Nucleus accumbens (tissue), 56 donors: ENCODE measurements around the gene PDE8B.

Experiments used
- DNase-seq, 56 donors: peaks; one replicate each; lab custom pipeline; 2025; lab: John Stamatoyannopoulos, UW

Gene PDE8B

DNA sequence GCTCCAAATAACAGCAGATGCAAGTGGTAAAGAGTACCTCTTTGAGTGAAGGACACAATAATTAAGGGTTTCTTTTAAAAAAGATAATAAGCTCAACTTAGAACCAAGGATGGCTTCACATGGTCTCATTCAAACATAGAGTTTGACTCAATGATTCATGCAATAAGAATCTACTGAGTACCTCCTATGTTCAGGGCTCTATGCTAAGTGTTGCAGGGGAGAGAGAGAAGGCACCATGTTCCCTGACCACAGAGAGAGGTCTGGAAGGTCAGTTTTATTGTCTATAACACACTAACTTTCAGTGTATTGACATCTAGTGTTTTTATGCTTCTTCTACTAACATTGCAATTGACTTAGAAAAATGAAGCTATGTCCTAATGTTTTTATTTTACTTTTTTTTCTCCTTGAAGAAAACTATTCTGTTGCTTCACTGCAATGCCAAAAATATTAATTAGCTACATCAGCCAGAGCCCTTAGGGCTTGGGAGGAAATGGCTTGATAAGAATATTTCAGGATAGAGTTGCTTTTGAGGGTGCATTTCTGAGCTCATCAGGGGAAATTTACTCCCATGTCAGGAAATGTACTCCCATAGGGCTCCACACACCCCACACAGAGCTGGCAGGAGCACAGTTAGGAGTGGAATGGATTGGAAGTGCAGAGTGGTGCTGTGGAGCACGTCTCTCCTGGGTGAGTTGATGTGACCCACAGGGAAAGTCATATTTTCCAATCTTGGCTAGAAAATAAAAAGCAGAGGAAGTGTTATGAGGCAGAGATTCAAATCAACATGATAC, 106.6 kb downstream of the PDE8B start:
- DNase-seq = no peak

DNA sequence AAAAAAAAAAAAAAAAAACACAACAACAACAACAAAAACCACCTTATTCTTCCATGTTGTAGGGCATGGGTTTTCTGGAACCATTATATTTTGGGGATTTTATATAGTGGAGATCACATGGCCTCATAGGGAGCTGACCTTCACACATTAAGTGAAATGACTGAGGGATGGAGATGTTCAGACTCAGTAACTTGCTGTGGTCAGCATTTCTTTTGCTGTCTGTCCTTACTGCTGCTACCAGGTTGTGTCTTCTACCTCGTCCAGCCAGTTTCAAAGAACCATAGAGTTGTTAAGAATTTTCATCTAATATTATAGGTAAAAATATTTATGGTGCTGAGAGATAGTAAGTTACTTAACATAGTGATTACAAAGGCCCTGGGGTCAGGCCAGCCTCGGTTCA, 107.6 kb downstream of the PDE8B start:
- no peak for DNase-seq

DNA sequence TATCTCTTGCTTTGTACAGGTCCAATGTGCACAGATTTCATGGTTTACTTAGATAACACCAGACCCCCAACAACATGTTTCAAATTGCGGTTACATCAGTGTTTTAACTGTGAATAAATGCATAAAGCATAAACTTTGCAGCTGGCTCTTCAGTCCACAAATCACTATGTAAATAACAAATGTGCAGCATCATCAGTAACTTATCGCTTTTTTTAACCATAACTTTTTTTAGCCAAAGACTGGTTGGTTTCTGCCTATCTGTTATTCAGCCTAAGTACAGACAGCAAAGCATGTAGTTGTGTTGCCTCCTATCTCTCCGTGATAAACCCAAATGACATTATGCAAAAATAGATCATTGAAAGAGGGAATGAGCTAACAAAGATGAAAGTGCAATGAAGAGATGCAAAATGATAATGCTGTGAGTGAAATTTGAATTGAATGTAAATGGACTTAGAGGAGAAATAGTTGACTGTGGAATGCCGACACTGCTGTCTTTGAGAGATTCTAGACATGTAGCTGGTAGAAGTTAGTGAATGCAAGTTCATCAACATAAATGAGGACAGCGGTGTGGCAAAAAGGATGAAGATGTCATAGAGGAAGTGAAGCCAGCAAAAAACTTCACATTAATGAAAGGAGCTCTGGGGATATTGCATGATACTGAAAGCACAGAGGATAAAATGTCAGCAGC, 108.8 kb downstream of the PDE8B start:
- no peak for DNase-seq

- DNase-seq = no peak
Observed at GRCh38 chr5:77321793-77322394, 111.4 kb downstream of the PDE8B start.

DNA sequence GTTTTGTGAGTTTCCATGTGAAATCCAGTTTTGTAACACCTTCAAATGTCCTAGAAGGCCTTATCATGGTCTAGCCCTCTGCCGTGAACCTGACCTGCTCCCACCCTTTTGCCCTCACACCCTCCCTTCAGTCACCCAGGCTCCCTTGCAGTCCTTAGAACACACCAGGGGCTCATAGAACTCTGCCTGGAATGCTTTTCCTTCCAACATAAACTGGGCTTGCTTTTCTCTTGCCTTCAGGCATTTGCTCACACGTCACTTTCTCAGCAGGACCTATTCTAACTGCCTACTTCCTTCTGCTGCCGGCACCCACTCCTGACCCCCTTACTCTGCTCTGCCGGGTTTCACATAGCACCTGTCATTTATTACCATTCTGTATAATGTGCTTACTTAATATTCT, 111.9 kb downstream of the PDE8B start:
- no peak for DNase-seq

DNA sequence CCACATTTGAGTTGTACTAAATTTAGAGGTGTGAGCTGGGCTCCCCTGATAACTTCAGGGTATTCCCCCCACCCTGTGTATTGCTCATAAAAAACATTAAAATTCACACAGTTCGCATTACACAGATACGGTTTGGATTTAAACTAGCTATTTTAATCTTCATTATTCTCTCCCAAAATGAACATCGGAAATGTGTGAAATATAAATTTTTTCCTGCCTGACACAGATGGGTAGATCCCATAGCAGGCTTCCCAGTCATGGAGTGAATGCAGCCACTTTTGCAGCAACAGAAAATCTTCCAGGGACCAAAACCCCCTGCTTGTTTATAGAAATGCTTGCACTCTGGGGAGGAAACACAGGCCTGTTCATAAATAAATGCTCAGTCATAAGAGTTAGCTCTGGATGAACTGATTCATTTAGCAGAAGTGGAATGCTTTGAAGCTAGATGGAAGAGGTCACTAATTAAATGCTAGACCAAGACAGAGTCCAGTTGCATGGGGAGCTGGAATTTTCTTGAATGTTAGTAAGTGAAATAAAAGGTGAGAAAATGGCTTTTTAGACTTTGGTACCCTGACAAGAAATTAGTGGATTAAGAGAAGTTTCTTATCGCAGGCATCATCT, 115.6 kb downstream of the PDE8B start:
- no peak for DNase-seq

GRCh38 chr5:77326986-77327734, 116.7 kb downstream of the PDE8B start:
- DNase-seq = no peak

GRCh38 chr5:77328930-77329647, 118.6 kb downstream of the PDE8B start:
- no peak for DNase-seq

DNA sequence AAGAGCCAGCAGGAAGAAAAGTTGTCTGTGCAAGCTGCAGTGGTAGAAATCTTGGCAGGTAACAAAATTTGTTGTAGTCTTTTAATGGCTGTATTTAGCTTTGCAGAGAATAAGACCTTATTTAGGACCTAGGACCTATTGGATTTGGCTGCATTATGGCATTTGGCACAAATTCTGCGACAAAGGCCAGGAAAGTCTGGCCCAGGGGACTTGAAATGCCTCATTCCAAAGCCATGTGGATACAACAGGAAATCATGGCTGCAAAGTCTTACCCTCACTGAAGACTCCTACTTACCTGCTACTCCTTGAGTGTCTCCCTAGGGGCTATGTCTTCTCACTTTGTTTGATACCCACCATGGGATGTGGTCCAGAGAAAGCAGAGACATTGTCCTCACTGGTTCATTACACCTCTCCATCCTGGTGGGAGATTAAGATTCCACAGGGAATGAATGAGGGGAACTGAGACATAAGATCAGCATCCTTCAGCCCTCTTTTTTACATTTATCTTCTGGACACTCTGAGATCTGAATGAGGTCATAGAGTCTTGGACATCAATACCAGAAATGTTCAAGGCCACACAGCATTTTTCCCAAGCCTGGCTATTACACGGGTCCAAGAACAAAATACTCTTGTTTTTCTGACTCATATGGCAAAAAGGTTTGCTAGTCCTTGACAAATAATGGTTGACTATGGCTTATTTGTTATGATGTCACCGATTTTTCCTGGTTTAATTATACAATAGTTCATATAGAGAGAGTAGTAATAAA, 119.4 kb downstream of the PDE8B start:
- no peak for DNase-seq

GRCh38 chr5:77333036-77333435, 122.6 kb downstream of the PDE8B start:
- no peak for DNase-seq

- DNase-seq = no peak
Observed at GRCh38 chr5:77333451-77334123, 123.1 kb downstream of the PDE8B start.

DNA sequence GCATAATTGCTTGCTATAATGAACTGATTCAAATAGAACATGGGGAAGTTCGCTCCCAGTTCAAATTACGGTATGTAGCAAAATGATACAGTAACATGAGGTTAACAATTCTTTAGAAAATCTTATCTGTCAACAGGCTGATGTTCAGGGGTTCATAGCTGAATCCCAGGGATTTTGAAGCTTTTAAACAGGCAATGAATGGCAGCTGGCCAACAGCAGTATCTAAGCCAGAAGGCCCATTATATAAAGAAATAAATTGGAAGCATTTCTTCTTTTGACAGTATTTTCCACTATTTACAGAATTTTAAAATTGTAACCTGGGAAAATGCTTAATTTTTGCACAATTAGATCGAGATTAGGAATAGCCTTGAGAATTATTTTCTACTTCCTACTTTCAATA, 126.8 kb downstream of the PDE8B start:
- DNase-seq = no peak

GRCh38 chr5:77337686-77338085, 127.2 kb downstream of the PDE8B start:
- DNase-seq = no peak

- DNase-seq = peak in 11 of 56 donors; percentile 3 to 29 (median 6)
Observed at GRCh38 chr5:77339337-77339890, 128.9 kb downstream of the PDE8B start.

- DNase-seq = no peak
Observed at GRCh38 chr5:77343165-77343564, 132.7 kb downstream of the PDE8B start.

DNA sequence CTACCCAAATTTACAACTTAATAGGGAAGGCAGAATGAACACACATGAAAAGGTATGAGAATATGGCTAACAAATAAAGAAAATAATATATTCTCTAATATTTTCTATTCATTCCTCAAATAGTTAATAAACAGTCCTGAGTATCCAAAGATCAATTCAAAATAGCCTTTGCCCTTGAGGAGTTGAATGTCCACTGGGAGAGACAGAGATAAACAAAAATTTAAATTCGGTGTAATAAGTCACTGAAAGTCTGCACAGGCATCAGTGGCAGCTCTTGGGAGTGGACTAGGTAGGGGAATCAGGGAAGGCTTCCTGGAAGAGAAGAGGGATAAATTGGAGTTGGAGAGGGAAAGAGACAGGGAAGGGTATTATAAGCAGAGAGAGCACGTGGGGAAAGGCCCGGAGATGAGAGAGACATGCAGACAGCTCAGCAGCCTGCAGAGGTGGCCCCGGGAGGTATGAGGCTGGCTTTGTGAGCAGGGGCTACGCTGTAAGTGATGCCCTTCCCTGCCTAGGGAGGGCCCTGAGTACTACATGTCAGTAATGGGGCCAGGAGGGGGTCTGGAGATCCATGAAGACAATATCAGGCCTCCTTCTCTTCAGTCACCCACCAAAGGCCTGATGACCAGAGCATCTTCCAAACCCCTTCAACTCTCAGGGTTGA, 137.1 kb downstream of the PDE8B start:
- no peak for DNase-seq

DNA sequence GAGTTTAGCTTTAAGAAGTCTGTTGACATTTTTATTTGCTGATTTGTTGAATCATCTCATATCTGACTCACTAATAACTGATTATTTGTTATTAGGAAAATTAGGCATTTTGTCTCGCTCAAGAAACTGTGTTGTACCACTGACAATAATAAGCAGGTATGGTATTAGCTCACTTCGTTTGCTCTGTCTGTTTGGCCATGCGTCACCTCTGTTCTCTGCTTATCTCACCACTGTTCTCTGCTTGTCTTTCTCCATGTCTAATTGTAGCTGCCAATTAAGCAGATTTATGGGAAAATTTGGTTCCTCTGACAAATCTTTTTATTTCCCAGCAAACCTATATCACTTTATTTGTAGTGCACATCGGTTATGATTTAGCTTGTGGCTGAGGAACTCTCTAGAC, 142.8 kb downstream of the PDE8B start:
- no peak for DNase-seq

DNA sequence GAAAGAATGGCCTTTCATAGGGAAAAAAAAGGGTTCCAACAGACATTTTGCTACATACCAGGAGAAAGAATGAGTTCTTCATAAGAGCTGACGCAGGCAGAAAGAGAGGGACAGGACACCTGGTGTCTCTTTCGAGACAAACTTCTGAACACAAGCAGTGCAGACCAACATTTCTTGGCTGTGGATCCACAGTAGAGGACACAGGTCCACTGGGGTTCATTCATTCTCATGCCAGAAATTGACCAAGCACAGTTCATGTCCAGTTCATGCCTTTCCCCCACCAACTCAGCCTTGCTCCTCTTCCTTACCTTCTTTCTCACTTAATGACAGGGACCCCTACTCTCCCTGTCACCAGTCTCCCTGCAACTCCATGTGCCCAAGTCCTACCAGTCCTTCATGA, 144.0 kb downstream of the PDE8B start:
- DNase-seq = no peak
